Panc1 (cell line): Measurements from ENCODE around the gene WFIKKN2. TPM values are rescaled to one million over a fixed set of nuclear protein-coding genes. Genes with fewer than 3 reads are reported as not detected.

Experiments
- ATAC-seq: fragments of 200-7000 bp; cut with Tn5 transposase; 2 replicates; pipeline ENCODE4 v1.9.1; 2020; ENCODE audit warnings: mild to moderate bottlenecking, moderate library complexity
- BruUV-seq: library from RNA; stranded (reverse); fragments of 400-500 nt; replicated peaks from 2 replicates; lab custom pipeline; 2021; lab: Mats Ljungman, UMichigan
- CTCF ChIA-PET: fragments of 300-600 bp; sonication (Branson Sonifier 250); formaldehyde crosslinking; loops from one replicate; lab custom pipeline; 2022; ENCODE audit warnings: antibody characterized with exemption; lab: Charles Lee
- POLR2A ChIA-PET: fragments of 300-600 bp; sonication (Branson Sonifier 250); formaldehyde crosslinking; loops from one replicate; lab custom pipeline; 2022; ENCODE audit warnings: antibody characterized with exemption; lab: Charles Lee
- DNase-seq: peaks from one replicate; pipeline ENCODE4 v3.0.0-alpha.2; 2010; ENCODE audit warnings: low read depth, low spot score
- H3K27ac ChIP-seq: 2 replicates; pipeline ENCODE4 v1.5.1; 2011; ENCODE audit warnings: mild to moderate bottlenecking, low read length, inconsistent platforms
- H3K27me3 ChIP-seq: fragments of 200-500 bp; sonication (Bioruptor generic); 2 replicates; pipeline ENCODE4 v1.6.0; 2014; ENCODE audit warnings: low read length, inconsistent platforms; ENCODE audit not compliant: control insufficient read depth, insufficient read depth
- H3K36me3 ChIP-seq: fragments of 200-500 bp; sonication (Bioruptor generic); 2 replicates; pipeline ENCODE4 v1.5.1; 2014; ENCODE audit warnings: inconsistent platforms, mild to moderate bottlenecking, low read length, moderate library complexity; ENCODE audit not compliant: control insufficient read depth, insufficient read depth
- H3K4me1 ChIP-seq: 2 replicates; pipeline ENCODE4 v1.5.1; 2011; ENCODE audit warnings: inconsistent platforms, mild to moderate bottlenecking, low read length, moderate library complexity; ENCODE audit not compliant: control insufficient read depth, insufficient read depth
- H3K4me3 ChIP-seq, 2 experiments: 2 replicates each; pipeline ENCODE4 v1.5.1; 2011 to 2012; ENCODE audit warnings: low read depth in 2 of 2, low read length in 2 of 2, mild to moderate bottlenecking in 2 of 2, inconsistent platforms in 1 of 2, moderate library complexity in 1 of 2
- H3K9me3 ChIP-seq: fragments of 200-500 bp; sonication (Bioruptor generic); 2 replicates; pipeline ENCODE4 v1.5.1; 2014; ENCODE audit warnings: low read depth, mild to moderate bottlenecking, inconsistent platforms, low read length, moderate library complexity; ENCODE audit not compliant: control insufficient read depth, insufficient read depth
- POLR2AphosphoS5 ChIP-seq: IDR thresholded peaks from 2 replicates; pipeline ENCODE4 v1.6.1; 2012; ENCODE audit warnings: mild to moderate bottlenecking, low read depth, low read length, moderate library complexity
- SIN3A ChIP-seq: IDR thresholded peaks from 2 replicates; pipeline ENCODE4 v1.6.1; 2012; ENCODE audit warnings: low read depth, mild to moderate bottlenecking, low read length, moderate library complexity, borderline replicate concordance; ENCODE audit not compliant: insufficient read depth
- TCF7L2 ChIP-seq: IDR thresholded peaks from 2 replicates; pipeline ENCODE4 v1.6.1; 2011; ENCODE audit warnings: mild to moderate bottlenecking, low read depth, low read length, inconsistent platforms
- in situ Hi-C: cut with HindIII; loops from 2 replicates; pipeline ENCODE4 v1.10.0; 2016; ENCODE audit warnings: low sequenced_read_pairs, low pct_unique_long_range_greater_than_20kb
- intact Hi-C: fragments of 100-400 bp; cut with micrococcal nuclease; formaldehyde crosslinking; loops from one replicate; pipeline ENCODE4 v1.10.0; 2022; ENCODE audit not compliant: unreplicated experiment
- total RNA-seq: library from RNA; stranded (reverse); gene quantifications from one replicate; pipeline ENCODE4 v1.2.1, GENCODE V29; 2021; ENCODE audit not compliant: unreplicated experiment
- TF ChIP-seq, protein P1 (sequence below): fragments of 450-650 bp; IDR thresholded peaks from 2 replicates; pipeline ENCODE4 v1.5.1; 2017; ENCODE audit warnings: mild to moderate bottlenecking
- TF ChIP-seq, protein P2 (sequence below), 2 experiments: IDR thresholded peaks; 2 replicates each; pipeline ENCODE4 v1.6.1; 2011 to 2012; ENCODE audit warnings: low read depth in 2 of 2, control low read depth in 1 of 2, low read length in 1 of 2, mild to moderate bottlenecking in 1 of 2, moderate library complexity in 1 of 2; ENCODE audit not compliant: insufficient read depth in 1 of 2

The WFIKKN2 gene
- total RNA-seq, 1 experiment from 2014 or later = 0.05 TPM

DNA sequence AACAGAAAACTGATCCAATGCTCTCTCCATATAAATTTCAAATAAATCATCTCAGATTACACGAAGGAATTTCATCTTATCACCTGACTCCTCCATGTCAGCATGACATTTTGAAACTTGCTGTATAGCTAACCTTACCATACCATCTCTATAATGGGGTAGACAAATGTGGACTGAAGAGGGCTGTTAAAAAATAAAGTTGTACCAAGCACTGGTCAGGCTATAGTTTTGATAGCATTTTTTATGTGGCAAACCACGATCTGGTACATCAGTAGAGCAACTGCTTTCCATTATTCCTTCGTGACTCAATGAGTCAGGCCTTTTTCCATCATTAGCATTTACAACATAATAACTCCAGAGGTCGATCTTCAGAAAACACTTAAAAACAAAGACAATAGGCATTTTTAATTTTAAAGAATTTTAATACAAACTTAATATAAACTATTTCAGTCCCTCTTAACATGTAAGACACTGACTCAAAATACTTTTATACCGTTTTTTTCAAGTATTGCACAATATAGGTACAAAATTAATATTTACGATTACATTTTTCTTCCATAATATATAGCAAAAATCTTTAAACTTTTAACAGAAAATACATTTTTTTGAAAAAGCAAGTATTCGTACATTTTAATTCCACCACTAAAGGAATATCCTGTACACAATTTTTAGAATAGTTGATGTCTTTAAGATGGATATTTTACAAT, 26.6 kb downstream of the WFIKKN2 start:
- in situ Hi-C loops = no loop called here
- Histone ChIP-seq H3K4me1 (peaks cover 25% of the 10 kb centered on the region), H3K9me3 (no peaks in the 10 kb centered on the region), H3K36me3 (peaks cover 25% of the 10 kb centered on the region), H3K27me3 (no peaks in the 10 kb centered on the region), H3K27ac (peak overlapping the region; percentile 26; the same call in 1 of the 2 replicates), H3K4me3 (peak overlapping the region in 1 of 2 experiments; percentile 95; a peak in 2 of 4 replicates)
- intact Hi-C loops = no loop called here
- BruUV-seq = no TSS peak
- POLR2A ChIA-PET = interaction anchor here (0.5 to 1.5 kb wide), 3 partner anchors 9 to 302 kb away, joined by 8 to 16 read pairs (median 9); no protein-coding TSS in a partner anchor
- TF ChIP-seq SIN3A (no peak), POLR2AphosphoS5 (no peak)
- no peak for ATAC-seq
- CTCF ChIA-PET = interaction anchor here (0.6 to 2.0 kb wide), 3 partner anchors 9 to 83 kb away, joined by 3 to 10 read pairs (median 4); no protein-coding TSS in a partner anchor
- DNase-seq = no peak

DNA sequence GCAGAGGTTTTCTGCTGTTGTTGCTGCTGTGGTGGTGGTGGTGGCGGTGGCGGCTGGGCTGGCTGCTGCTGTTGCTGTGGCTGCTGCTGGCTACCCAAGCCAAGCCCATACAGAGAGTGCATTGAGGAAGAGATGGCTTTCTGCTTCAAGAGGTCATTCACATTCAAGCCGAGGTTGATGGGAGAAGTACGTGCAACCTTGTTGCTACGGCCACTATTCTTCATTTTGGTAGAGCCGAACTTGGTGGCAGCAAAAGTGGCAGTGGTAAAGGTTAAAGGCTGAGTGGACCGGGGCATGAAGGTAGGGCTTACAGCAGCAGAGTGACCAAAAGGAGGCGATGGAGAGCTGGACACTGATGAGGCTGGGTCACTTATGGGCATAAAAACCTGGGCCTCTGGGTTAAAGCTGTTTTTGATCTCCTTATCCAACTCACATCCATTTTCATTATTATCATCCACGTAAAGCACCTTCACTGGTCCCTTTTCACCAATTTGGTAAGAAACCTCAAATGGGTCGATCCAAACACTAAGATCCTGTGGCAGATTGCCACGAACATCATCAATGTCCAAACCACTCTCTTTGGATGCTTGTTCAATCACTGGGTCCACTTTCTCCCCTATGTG, 27.9 kb downstream of the WFIKKN2 start:
- Histone ChIP-seq H3K9me3 (no peaks in the 10 kb centered on the region), H3K27me3 (no peaks in the 10 kb centered on the region), H3K27ac (peak overlapping the region; percentile 54; the same call in 1 of the 2 replicates), H3K36me3 (peaks cover 25% of the 10 kb centered on the region), H3K4me3 (peak overlapping the region; percentile 72 to 95), H3K4me1 (peaks cover 27% of the 10 kb centered on the region)
- BruUV-seq = TSS peak; percentile 80
- ChIA-PET CTCF (interaction anchor here (0.5 to 2.0 kb wide), 6 partner anchors 10 to 91 kb away, joined by 3 to 11 read pairs (median 7); no protein-coding TSS in a partner anchor), POLR2A (interaction anchor here (0.7 to 0.8 kb wide), 3 partner anchors 81 to 1226 kb away, joined by 4 to 16 read pairs (median 12); no protein-coding TSS in a partner anchor)
- intact Hi-C loops = loop anchor here (1.0 kb wide), 1 partner anchor 87 kb away; no protein-coding TSS in a partner anchor
- peak; percentile 41 for DNase-seq
- in situ Hi-C loops = no loop called here
- TF ChIP-seq, protein P1, sequence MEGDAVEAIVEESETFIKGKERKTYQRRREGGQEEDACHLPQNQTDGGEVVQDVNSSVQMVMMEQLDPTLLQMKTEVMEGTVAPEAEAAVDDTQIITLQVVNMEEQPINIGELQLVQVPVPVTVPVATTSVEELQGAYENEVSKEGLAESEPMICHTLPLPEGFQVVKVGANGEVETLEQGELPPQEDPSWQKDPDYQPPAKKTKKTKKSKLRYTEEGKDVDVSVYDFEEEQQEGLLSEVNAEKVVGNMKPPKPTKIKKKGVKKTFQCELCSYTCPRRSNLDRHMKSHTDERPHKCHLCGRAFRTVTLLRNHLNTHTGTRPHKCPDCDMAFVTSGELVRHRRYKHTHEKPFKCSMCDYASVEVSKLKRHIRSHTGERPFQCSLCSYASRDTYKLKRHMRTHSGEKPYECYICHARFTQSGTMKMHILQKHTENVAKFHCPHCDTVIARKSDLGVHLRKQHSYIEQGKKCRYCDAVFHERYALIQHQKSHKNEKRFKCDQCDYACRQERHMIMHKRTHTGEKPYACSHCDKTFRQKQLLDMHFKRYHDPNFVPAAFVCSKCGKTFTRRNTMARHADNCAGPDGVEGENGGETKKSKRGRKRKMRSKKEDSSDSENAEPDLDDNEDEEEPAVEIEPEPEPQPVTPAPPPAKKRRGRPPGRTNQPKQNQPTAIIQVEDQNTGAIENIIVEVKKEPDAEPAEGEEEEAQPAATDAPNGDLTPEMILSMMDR = peak; percentile 87
- no peak for TF ChIP-seq POLR2AphosphoS5
- no peak for ATAC-seq

DNA sequence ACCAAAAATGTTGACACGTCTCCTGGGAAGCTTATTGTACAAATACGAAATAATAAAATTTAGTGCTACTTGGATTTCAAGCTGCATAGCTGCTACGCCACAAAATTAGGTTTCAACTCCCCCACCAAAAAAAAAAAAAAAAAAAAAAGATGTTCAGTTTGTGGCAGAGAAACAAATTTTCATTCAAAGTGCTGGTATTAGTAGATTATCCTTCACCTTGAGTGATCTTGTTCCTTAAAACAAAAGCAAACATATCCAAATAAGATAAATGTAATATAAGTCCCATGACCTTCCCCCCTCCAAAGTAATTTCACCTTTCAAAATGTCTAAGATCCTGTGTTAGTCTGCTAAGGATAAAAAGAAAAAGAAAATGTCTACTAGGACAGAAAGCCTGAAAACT, 28.5 kb downstream of the WFIKKN2 start:
- ATAC-seq (no peak), DNase-seq (no peak)
- CTCF ChIA-PET = interaction anchor here (0.5 to 2.0 kb wide), 6 partner anchors 11 to 91 kb away, joined by 3 to 11 read pairs (median 7); no protein-coding TSS in a partner anchor
- no TSS peak for BruUV-seq
- in situ Hi-C loops (no loop called here), intact Hi-C loops (loop anchor here (1.0 kb wide), 1 partner anchor 86 kb away; no protein-coding TSS in a partner anchor)
- Histone ChIP-seq H3K27ac (peak overlapping the region; percentile 54), H3K36me3 (peaks cover 25% of the 10 kb centered on the region), H3K4me1 (peaks cover 33% of the 10 kb centered on the region), H3K4me3 (peak overlapping the region; percentile 72 to 95), H3K9me3 (no peaks in the 10 kb centered on the region), H3K27me3 (no peaks in the 10 kb centered on the region)
- POLR2A ChIA-PET = interaction anchor here (0.7 kb wide), 1 partner anchor 85 kb away, joined by 16 read pairs; no protein-coding TSS in a partner anchor
- TF ChIP-seq, protein P2, sequence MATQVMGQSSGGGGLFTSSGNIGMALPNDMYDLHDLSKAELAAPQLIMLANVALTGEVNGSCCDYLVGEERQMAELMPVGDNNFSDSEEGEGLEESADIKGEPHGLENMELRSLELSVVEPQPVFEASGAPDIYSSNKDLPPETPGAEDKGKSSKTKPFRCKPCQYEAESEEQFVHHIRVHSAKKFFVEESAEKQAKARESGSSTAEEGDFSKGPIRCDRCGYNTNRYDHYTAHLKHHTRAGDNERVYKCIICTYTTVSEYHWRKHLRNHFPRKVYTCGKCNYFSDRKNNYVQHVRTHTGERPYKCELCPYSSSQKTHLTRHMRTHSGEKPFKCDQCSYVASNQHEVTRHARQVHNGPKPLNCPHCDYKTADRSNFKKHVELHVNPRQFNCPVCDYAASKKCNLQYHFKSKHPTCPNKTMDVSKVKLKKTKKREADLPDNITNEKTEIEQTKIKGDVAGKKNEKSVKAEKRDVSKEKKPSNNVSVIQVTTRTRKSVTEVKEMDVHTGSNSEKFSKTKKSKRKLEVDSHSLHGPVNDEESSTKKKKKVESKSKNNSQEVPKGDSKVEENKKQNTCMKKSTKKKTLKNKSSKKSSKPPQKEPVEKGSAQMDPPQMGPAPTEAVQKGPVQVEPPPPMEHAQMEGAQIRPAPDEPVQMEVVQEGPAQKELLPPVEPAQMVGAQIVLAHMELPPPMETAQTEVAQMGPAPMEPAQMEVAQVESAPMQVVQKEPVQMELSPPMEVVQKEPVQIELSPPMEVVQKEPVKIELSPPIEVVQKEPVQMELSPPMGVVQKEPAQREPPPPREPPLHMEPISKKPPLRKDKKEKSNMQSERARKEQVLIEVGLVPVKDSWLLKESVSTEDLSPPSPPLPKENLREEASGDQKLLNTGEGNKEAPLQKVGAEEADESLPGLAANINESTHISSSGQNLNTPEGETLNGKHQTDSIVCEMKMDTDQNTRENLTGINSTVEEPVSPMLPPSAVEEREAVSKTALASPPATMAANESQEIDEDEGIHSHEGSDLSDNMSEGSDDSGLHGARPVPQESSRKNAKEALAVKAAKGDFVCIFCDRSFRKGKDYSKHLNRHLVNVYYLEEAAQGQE (IDR thresholded peaks at IDR 0.05; ENCODE audit: insufficient read depth in 1 of 2, low read depth in 2 of 2, low read length in 1 of 2) = no peak
- no peak for TF ChIP-seq TCF7L2
- no peak for TF ChIP-seq POLR2AphosphoS5
- TF ChIP-seq, protein P1 = no peak
- TF ChIP-seq SIN3A = no peak
